ENCODE measurements around the gene HMBS.

- peak; percentile 59; the same call in 1 of the 2 replicates for TF ChIP-seq POLR2AphosphoS5 (IDR thresholded peaks at IDR 0.05; ENCODE audit: low read depth, low read length)
- no peak for TF ChIP-seq CTCF (IDR thresholded peaks at IDR 0.05)
- TF ChIP-seq REST (IDR thresholded peaks at IDR 0.05; ENCODE audit: insufficient read depth in 1 of 2, low read depth in 2 of 2, low read length in 1 of 2) = no peak
Observed at GRCh38 chr11:119093942-119094815, 9.5 kb downstream of the HMBS start.
